NCI-H2196 treated with DMSO at 0.1 percent for 48 hours (cell line): ENCODE measurements around the gene COL7A1.

Experiments used
- DNase-seq: peaks from one replicate; lab custom pipeline; 2025; ENCODE audit not compliant: unreplicated experiment; lab: John Stamatoyannopoulos, UW

Gene COL7A1

GRCh38 chr3:48592519-48593087, 2.5 kb downstream of the COL7A1 start:
- DNase-seq, result no peak

- no peak for DNase-seq
These were observed 3.1 kb downstream of the COL7A1 start for GRCh38 chr3:48591886-48592518.

DNA sequence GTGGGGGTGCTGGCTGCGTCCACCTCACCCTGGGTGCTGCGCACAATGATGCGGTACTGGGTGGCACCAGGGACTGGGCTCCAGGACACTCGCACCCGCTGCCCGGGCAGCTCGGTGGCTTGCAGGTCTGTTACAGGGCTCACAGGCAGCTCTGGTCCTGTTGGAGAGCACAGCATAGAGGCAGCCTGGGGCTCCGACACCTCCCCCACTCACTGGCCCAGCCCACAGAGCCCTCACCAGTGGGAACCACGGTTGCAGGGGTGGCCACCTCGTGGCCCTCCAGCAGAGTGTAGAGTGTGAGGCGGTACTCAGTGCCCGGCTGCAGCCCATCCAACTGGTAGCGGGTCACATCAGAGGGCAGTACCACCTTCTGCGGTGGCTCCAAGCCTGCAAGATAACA, 3.7 kb downstream of the COL7A1 start:
- DNase-seq, result no peak

DNA sequence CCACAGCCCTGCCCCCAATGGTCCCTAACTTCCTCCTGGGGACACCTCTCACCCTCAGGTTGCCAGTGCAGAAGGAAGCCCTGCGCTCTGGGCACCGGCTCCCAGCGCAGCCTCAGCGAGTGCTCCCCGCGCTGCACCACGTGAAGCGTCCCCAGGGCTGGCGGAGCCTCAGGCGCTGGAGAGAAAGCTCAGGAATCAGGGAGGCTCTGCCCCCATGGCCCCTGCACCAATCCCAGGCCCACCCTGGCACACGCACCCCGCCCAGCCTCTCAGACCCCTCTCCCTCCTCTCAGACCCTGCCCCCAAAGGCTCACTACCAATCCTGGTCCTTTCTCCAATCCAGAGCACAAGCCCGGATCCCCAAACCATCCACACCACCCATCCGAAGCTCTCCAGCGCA, 6.9 kb downstream of the COL7A1 start:
- DNase-seq, result no peak

GRCh38 chr3:48587686-48588085, 7.4 kb downstream of the COL7A1 start:
- DNase-seq, result no peak

- no peak for DNase-seq
These were observed 9.7 kb downstream of the COL7A1 start for GRCh38 chr3:48585411-48585810.

DNA sequence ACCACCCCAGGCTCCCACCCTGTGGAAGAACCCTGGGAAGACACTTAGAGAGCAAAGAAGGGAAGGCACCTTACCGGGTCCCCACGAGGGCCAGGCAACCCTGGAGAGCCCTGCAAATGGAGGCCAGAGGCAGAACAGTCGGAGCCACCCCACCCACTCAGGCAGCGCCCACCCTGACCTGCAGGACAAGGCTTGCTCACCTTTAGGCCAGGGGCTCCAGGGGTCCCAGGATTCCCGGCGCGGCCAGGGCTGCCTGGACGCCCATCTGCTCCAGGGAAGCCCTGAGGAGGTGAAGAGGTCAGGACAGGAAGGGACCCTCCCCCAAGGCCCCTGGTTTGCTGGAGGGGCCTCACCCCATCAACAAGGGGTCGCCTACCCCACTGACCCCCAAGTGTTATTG, 10.3 kb downstream of the COL7A1 start:
- no peak for DNase-seq

DNA sequence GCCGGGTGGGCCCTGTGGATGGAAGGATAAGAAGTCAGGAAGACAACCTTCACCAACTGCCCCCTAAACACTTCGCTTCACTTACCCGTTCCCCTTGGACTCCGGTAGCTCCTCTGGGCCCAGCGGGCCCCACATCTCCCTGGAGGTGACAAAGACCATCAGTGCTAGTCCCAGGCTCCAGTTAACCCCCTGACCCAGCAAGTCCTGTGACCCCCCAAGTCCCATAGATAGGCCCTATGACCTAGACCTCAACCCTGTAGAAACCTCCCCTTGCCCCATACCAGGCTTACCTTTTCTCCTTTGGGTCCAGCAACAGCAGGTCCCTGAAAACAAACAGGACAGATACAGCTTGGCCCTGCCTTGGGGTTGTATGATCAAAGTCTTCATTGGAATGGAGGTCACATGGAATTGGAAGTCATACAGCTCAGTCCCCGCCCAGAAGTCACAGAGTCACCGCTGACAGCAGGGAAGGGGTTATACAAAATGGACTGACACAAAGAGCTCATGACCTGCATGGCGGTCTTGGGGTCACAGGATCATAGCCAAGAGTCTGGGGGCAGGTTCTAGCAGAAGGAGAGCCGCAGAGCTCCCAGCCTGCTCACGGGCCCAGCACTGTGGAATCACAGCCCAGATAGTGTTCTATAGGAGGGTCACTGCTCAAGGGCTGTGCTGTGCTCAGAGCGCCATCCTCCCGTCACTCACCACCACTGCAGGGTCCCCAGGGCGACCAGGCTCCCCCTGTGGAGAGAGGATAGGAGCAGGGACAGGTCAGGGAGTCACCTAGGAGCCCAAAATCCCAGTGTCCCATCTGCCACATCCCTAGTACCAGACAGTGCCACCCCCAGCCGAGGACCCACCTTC, 13.3 kb downstream of the COL7A1 start:
- no peak for DNase-seq

GRCh38 chr3:48576647-48577046, 18.5 kb downstream of the COL7A1 start:
- no peak for DNase-seq

DNA sequence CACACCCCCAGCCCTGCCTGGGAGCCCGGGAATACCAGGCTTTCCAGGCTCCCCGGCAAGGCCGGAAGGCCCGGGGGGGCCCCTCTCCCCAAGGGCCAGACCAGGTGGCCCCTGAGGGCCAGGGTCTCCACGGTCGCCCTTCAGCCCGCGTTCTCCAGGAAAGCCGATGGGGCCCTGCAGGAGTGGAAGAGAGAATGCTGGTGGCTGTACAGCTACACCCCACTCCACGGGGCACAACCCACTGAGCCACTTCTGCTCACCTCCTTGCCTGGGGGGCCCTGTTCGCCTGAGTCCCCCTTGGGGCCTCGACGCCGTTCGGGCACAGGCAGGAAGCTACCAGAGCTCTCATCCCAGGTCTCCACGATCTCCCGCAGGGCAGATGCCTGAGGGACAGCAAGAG, 19.8 kb downstream of the COL7A1 start:
- DNase-seq, result no peak

- DNase-seq, result no peak
These were observed 21.1 kb downstream of the COL7A1 start for GRCh38 chr3:48573973-48574585.

DNA sequence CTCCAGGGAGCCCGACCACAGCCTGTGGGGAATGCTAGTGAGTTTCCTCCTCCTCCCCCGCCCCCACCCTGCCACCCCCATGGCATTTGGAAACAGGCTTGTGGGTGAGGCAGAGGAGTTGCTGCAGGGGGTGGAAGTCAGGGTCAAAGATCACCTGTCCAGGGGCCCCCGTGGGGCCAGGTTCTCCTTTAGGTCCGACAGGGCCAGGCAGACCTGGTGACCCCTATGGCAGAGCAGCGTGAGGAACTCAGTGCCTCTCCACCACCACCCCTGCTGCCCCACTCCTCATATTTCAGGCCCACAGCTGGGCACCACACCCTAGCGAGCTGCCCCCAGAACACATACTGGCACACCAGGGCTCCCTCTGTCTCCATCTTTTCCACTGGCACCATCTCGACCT, 22.6 kb downstream of the COL7A1 start:
- no peak for DNase-seq

GRCh38 chr3:48571938-48572337, 23.2 kb downstream of the COL7A1 start:
- no peak for DNase-seq

- no peak for DNase-seq
These were observed 25.2 kb downstream of the COL7A1 start for GRCh38 chr3:48569808-48570450.

DNA sequence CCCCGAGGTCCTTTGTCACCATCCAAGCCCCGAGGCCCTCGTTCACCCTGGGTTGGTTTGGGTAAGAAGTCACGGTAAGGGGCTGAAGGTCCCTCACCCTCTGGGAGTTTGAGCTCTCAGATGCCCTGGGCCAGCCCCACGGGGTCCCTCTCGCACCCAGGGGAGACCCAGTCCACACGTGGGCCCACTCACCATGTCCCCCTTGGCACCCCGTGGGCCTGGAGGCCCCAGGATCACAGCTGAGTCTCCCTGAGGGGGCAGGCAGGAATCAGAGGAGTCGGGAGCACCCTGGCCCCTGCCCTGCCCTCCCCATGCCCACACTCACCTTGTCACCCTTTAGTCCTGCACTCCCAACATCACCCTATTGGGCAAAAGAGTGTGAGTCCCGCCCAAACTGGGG, 25.7 kb downstream of the COL7A1 start:
- DNase-seq, result no peak

DNA sequence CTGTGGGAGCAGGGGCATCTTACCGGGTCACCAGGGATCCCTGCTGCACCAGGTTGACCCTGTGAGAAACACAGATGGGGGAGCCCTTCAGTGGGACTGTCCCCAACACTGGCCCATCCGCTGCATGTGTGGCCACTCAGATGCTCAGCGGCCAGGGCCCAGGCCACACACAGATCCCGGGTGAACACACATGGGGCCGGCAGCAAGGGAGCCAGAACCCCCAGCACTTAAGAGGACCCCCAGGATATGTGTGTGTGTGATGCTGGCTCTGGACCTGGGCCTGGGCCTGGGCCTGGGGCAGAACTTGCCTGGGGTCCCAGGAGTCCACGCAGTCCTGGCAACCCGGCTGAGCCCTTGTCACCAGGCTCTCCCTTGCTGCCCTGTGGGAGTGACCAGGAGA, 26.7 kb downstream of the COL7A1 start:
- no peak for DNase-seq

DNA sequence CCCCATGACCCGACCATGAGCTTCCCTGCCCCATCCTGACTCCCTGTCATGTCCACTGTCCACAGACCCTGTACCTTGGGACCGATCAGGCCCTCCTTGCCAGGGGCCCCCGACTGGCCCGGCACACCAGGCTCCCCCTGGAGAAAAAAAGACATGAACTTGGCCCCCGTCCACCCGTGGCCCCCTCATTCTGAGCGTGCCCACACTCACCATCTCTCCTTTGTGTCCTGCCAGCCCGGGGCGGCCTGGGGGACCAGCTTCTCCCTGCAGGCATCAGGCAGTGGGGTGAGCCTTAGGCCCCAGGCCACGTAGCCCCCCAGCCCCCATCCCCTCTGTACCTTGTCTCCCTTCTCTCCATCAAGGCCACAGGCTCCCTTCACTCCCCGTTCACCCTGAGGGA, 27.6 kb downstream of the COL7A1 start:
- DNase-seq, result no peak

GRCh38 chr3:48567090-48567489, 28.0 kb downstream of the COL7A1 start:
- DNase-seq, result no peak

GRCh38 chr3:48566401-48566760, 28.7 kb downstream of the COL7A1 start:
- DNase-seq, result no peak

- DNase-seq, result no peak
These were observed 29.3 kb downstream of the COL7A1 start for GRCh38 chr3:48565591-48566400.

- no peak for DNase-seq
These were observed 29.9 kb downstream of the COL7A1 start for GRCh38 chr3:48565186-48565585.
